ENCODE results near the gene BMPER. TPM values are rescaled to one million over a fixed set of nuclear protein-coding genes. Genes with fewer than 3 reads are reported as not detected.
A peak's percentile ranks its signal among the peaks of the same experiment; 100 is the strongest.

The BMPER gene
- total RNA-seq, 4 donors from 2014 or later: 0.27 to 0.53 (median 0.34) TPM

- TF ChIP-seq POLR2A (IDR thresholded peaks at IDR 0.05) (no peak), CTCF (IDR thresholded peaks at IDR 0.05) (no peak)
- no peak overlapping the region for H3K4me3 ChIP-seq (ENCODE audit: low read depth, poor library complexity, severe bottlenecking)
- 32 to 34% methylated on average over 4 of the region's 4 CpGs for WGBS, 2 donors
- DNase-seq (ENCODE audit: low spot score in 2 of 2): no peak
- intact Hi-C loops (cut with DNase I; ENCODE audit: low total_unique reads): no loop called here
Observed at GRCh38 chr7:34091321-34091917, 186.1 kb downstream of the BMPER start.

GRCh38 chr7:34093276-34093675 is 187.9 kb downstream of the BMPER start:
- no peak overlapping the region for H3K4me3 ChIP-seq (ENCODE audit: low read depth, poor library complexity, severe bottlenecking)
- no peak for DNase-seq (ENCODE audit: low spot score in 2 of 2)
- WGBS, 2 donors: 85 to 88% methylated on average over 3 of the region's 3 CpGs
- TF ChIP-seq CTCF (IDR thresholded peaks at IDR 0.05) (no peak), POLR2A (IDR thresholded peaks at IDR 0.05) (no peak)
- intact Hi-C loops (cut with DNase I; ENCODE audit: low total_unique reads): no loop called here

- H3K4me3 ChIP-seq (ENCODE audit: low read depth, poor library complexity, severe bottlenecking): no peak overlapping the region
- TF ChIP-seq CTCF (IDR thresholded peaks at IDR 0.05): no peak
- no peak for TF ChIP-seq POLR2A (IDR thresholded peaks at IDR 0.05)
- intact Hi-C loops (cut with DNase I; ENCODE audit: low total_unique reads): no loop called here
- 61 to 68% methylated on average over 4 of the region's 4 CpGs for WGBS, 2 donors
- peak; percentile 78 to 94 for DNase-seq (ENCODE audit: low spot score in 2 of 2)
Observed at GRCh38 chr7:34096198-34096651, 190.9 kb downstream of the BMPER start.

GRCh38 chr7:34096777-34097176 is 191.4 kb downstream of the BMPER start:
- WGBS, 2 donors: 70 to 72% methylated on average over 2 of the region's 2 CpGs

GRCh38 chr7:34100661-34101060 is 195.3 kb downstream of the BMPER start:
- DNase-seq (ENCODE audit: low spot score in 2 of 2): no peak
- intact Hi-C loops (cut with DNase I; ENCODE audit: low total_unique reads): no loop called here
- no peak overlapping the region for H3K4me3 ChIP-seq (ENCODE audit: low read depth, poor library complexity, severe bottlenecking)
- 53 to 59% methylated on average over 4 of the region's 4 CpGs for WGBS, 2 donors
- TF ChIP-seq POLR2A (IDR thresholded peaks at IDR 0.05) (no peak), CTCF (IDR thresholded peaks at IDR 0.05) (no peak)

More at GRCh38 chr7:34096777-34097176, 191.4 kb downstream of the BMPER start:
- no peak overlapping the region for H3K4me3 ChIP-seq (ENCODE audit: low read depth, poor library complexity, severe bottlenecking)
- no peak for DNase-seq (ENCODE audit: low spot score in 2 of 2)
- intact Hi-C loops (cut with DNase I; ENCODE audit: low total_unique reads): no loop called here
- no peak for TF ChIP-seq CTCF (IDR thresholded peaks at IDR 0.05)
- no peak for TF ChIP-seq POLR2A (IDR thresholded peaks at IDR 0.05)

- DNase-seq (ENCODE audit: low spot score in 2 of 2): no peak
- intact Hi-C loops (cut with DNase I; ENCODE audit: low total_unique reads): no loop called here
- TF ChIP-seq POLR2A (IDR thresholded peaks at IDR 0.05) (no peak), CTCF (IDR thresholded peaks at IDR 0.05) (no peak)
- WGBS, 2 donors: 76 to 78% methylated on average over 6 of the region's 6 CpGs
- H3K4me3 ChIP-seq (ENCODE audit: low read depth, poor library complexity, severe bottlenecking): no peak overlapping the region
Observed at GRCh38 chr7:34104115-34104514, 198.8 kb downstream of the BMPER start.

Measured in lower leg skin (tissue), 4 donors.